CMK (cell line): ENCODE data around the gene GRHL3.

Experiments
- DNase-seq: peaks from one replicate; pipeline ENCODE4 v3.0.0-alpha.2; 2010; ENCODE audit warnings: low read depth

The GRHL3 gene

GRCh38 chr1:24317956-24318614 is 1.1 kb upstream of the GRHL3 start:
- DNase-seq = no peak

GRCh38 chr1:24318615-24319311 is 394 bp upstream of the GRHL3 start:
- no peak for DNase-seq

- no peak for DNase-seq
These were observed 805 bp downstream of the GRHL3 start for GRCh38 chr1:24319962-24320361.

GRCh38 chr1:24321126-24321525 is 2.0 kb downstream of the GRHL3 start:
- no peak for DNase-seq

DNA sequence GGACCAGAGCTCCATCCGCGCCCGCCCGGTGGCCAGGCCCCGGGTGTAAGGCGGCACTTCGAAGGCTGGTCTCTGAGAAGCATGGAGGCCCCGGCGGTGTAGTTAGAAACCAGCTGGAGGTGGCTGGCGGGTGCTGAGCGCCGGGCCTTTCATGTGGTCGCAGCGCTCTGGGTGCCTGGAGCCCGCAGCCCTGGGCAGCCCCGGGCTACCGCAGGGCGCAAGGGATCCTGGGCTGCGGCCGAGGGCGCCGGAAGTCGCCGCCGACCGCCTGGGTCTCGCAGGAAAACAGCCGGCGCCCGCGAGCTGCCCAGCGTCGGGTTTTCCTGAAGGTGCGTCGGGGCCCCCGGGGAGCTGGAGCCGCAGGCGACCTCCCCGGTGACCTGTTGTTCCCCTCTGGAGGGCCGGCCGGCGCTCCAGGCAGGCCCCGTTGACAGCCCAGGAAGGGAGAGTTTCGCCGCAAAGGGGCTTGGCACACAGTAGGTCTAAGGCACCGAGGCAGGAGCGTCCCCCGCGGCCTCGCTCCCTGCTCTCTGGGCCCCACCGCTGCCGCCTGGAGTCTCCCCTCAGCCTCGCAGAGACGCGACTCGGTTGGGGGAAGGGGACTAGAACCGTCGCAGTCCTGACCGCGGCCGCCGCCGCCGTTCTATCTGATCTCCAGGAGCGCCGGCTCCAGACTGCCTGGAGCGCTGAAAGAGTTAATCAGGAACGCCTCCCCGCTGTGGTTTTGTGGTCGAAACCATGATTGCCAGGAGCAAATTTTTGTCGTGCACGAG is 2.7 kb downstream of the GRHL3 start:
- DNase-seq = peak; percentile 61

GRCh38 chr1:24322470-24323177 is 3.5 kb downstream of the GRHL3 start:
- no peak for DNase-seq

DNA sequence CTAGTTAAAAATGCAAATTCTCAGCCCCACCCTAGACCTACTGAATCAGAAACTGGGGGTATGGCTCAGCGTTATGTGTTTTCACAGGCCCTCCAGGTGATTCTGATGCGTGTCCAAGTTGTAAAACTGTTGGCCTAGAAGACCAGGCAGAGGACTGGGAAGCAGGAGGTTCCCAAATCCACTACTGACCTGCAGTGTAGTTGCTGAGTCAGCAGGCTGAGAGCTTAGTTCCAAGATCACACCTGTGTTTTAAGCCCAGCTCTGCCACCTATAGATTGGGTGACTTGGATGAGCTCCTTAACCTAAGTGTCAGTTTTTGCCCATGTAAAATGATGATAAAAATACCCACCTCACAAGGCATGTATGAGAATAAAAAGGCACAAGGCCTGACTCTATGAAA is 4.1 kb downstream of the GRHL3 start:
- DNase-seq = no peak

GRCh38 chr1:24324903-24325302 is 5.7 kb downstream of the GRHL3 start:
- no peak for DNase-seq

- no peak for DNase-seq
These were observed 6.7 kb downstream of the GRHL3 start for GRCh38 chr1:24325587-24326449.

- no peak for DNase-seq
These were observed 8.3 kb downstream of the GRHL3 start for GRCh38 chr1:24327486-24327885.

DNA sequence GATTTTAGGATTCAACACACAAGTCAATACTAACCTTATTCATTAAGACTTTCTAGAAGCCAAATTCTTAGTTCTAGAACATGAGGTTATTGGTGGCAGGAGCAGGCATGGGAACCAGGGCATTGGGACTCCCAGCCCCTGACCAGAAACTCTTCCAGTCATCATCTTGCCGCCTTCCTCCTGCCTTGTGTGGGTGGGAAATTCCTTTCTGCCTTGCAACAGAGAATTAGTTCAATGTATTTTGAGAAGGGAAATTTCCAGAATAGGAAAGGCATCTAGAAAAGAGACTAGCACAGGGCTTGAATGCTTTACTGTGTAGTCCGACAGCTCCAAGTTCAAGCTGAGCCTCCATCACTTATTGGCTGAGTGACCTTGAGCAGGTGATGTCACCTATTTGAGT is 8.7 kb downstream of the GRHL3 start:
- no peak for DNase-seq

DNA sequence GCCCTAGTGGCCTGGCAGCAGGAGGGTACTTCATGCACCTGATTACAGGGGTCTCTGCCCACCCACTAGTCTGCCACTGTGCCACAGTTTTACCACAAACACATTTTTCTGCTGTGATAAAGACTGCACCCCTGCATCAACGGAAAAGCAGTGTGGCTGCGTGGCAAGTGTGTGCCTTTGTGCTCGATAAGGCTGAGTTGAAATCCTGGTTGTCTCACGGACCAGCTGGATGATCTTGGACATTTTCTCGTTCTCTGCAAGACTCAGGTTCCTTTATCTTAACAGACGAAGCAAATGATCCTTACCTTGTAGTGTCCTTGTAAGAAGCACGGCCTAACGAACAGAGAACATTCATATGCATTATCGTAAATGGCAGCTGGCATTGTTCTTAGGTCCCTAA is 10.2 kb downstream of the GRHL3 start:
- peak; percentile 27 for DNase-seq

- DNase-seq = no peak
These were observed 10.8 kb downstream of the GRHL3 start for GRCh38 chr1:24329797-24330543.

GRCh38 chr1:24331961-24332673 is 13.0 kb downstream of the GRHL3 start:
- no peak for DNase-seq

- no peak for DNase-seq
These were observed 16.9 kb downstream of the GRHL3 start for GRCh38 chr1:24336075-24336474.

GRCh38 chr1:24337455-24337854 is 18.3 kb downstream of the GRHL3 start:
- no peak for DNase-seq

DNA sequence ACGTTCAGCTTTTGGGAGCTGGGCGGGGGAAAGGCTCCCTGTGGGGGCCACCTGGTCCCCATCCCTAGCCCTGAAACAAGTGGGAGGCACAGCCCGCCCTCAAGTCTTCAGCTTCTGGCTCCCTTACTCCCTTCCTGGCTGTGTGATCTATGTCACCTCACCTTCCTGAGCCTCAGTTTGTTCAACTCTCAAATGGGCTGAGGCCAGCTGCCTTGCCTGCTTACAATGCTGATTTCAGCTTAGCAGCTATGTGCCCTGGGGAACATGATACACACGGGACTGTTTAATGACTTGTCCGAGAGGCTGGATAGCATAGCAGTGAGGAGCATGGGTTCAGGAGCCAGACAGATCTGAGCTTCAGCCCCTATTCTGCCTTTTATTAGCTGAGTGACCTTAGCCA is 19.3 kb downstream of the GRHL3 start:
- no peak for DNase-seq

DNA sequence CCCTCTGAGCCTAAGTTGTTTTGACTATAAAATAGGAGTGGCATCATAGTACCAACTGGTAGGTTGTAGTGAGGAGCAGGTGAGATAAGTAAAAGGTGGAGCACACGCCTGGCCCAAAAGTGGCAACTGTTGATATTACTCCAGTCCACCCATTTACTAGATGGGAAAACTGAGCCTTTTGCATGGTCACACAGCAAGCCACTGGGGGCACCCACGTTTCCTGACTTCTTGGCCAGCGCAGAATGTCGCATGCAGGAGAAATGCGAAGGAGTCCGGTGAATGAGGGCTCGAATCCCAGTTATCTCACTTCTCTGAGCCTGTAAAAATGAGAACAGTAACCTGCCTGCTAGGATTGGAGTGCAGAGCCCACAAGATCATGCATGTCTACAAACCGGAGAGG is 20.8 kb downstream of the GRHL3 start:
- DNase-seq = no peak

DNA sequence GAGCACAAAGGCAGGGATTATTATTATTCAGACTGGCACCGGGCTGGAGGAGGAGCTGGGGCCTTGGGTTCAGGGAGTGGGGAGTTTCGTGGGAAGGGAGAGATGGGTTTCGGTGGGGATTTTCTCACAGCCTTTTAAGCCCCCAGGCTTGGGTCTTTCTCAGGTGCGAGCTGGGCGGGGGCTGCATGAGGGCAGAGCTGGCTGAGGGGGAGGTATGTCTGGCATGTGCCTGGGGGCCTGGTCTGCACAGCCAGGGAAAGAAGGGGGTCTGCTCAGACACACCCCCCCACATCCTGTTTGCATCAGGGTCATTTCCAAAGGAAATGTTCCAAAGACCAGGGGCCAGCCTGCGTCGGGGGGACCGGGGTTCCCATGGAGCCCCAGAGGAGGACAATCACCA is 21.6 kb downstream of the GRHL3 start:
- no peak for DNase-seq

GRCh38 chr1:24341260-24341659 is 22.1 kb downstream of the GRHL3 start:
- no peak for DNase-seq
